Common myeloid progenitor, CD34-positive (primary cell): Measurements from ENCODE around the gene FSCN2.

Experiments
- CTCF ChIA-PET: fragments of 350-600 bp; sonication (Branson Sonifier 250); formaldehyde crosslinking; loops from one replicate; lab custom pipeline; 2021; ENCODE audit warnings: antibody characterized with exemption; lab: Charles Lee
- POLR2A ChIA-PET: fragments of 350-600 bp; sonication (Branson Sonifier 250); formaldehyde crosslinking; loops from one replicate; lab custom pipeline; 2021; ENCODE audit warnings: antibody characterized with exemption; lab: Charles Lee
- DNase-seq, 3 donors: peaks; one replicate each; pipeline versions ENCODE4 v3.0.0 to v3.0.0-alpha.2; 2013
- H3K27ac ChIP-seq, 2 experiments: 1 replicate in 1 of 2; 2 replicates in 1 of 2; pipeline ENCODE4 v1.7.0; 2013; ENCODE audit warnings: inconsistent platforms in 2 of 2, low read length in 2 of 2, mild to moderate bottlenecking in 2 of 2, low read depth in 1 of 2, moderate library complexity in 1 of 2; ENCODE audit not compliant: severe bottlenecking in 2 of 2, insufficient read depth in 1 of 2, poor library complexity in 1 of 2
- H3K27me3 ChIP-seq, 5 experiments: replicated peaks in 2 of 5; 1 replicate in 3 of 5; 2 replicates in 2 of 5; pipeline versions ENCODE4 v1.6.1 to v1.7.0; 2013; ENCODE audit warnings: low read length in 4 of 5, mild to moderate bottlenecking in 2 of 5, moderate library complexity in 2 of 5, inconsistent platforms in 1 of 5; ENCODE audit not compliant: insufficient read depth in 5 of 5, control insufficient read depth in 4 of 5
- H3K36me3 ChIP-seq, 4 experiments: 1 replicate in 2 of 4; 2 replicates in 2 of 4; pipeline versions ENCODE4 v1.6.1 to v1.7.0; 2013; ENCODE audit warnings: low read length in 3 of 4, control low read depth in 1 of 4, mild to moderate bottlenecking in 1 of 4; ENCODE audit not compliant: control insufficient read depth in 4 of 4, insufficient read depth in 4 of 4
- H3K4me1 ChIP-seq, 4 experiments: 1 replicate in 3 of 4; 2 replicates in 1 of 4; pipeline versions ENCODE4 v1.6.1 to v1.7.1; 2013; ENCODE audit warnings: low read length in 3 of 4, mild to moderate bottlenecking in 3 of 4, control low read depth in 1 of 4, inconsistent platforms in 1 of 4, moderate library complexity in 1 of 4; ENCODE audit not compliant: control insufficient read depth in 4 of 4, insufficient read depth in 4 of 4; ENCODE audit errors: control extremely low read depth in 1 of 4
- H3K4me3 ChIP-seq, 7 experiments: 1 replicate in 4 of 7; 2 replicates in 3 of 7; pipeline versions ENCODE4 v1.5.1 to v1.7.0; 2013; ENCODE audit warnings: mild to moderate bottlenecking in 7 of 7, low read length in 6 of 7, moderate library complexity in 6 of 7, inconsistent platforms in 2 of 7, low read depth in 2 of 7, control low read depth in 1 of 7; ENCODE audit not compliant: insufficient read depth in 4 of 7, control insufficient read depth in 1 of 7; ENCODE audit errors: extremely low read depth in 1 of 7
- H3K9me3 ChIP-seq, 5 experiments: 1 replicate in 4 of 5; 2 replicates in 1 of 5; pipeline versions ENCODE4 v1.6.1 to v1.7.1; 2013; ENCODE audit warnings: low read length in 4 of 5, mild to moderate bottlenecking in 2 of 5, inconsistent platforms in 1 of 5, low read depth in 1 of 5, moderate library complexity in 1 of 5; ENCODE audit not compliant: control insufficient read depth in 4 of 5, insufficient read depth in 2 of 5; ENCODE audit errors: control extremely low read depth in 1 of 5
- WGBS: methylation state at CpG from one replicate; pipeline ENCODE4 v1.1.5; 2013; ENCODE audit not compliant: insufficient coverage; 5-methylcytosine and 5-hydroxymethylcytosine counted together

The FSCN2 gene

GRCh38 chr17:81532490-81533287 lies 4.5 kb downstream of the FSCN2 start:
- 98% methylated on average over 10 of the region's 11 CpGs for WGBS
- CTCF ChIA-PET, result interaction anchor here (1.2 to 2.0 kb wide), 2 partner anchors 10 to 16 kb away, joined by 3 to 8 read pairs; no protein-coding TSS in a partner anchor
- peaks cover 0 to 59% (median 10%) of the 10 kb centered on the region in 5 experiments for H3K27me3 ChIP-seq

GRCh38 chr17:81533339-81534141 lies 5.4 kb downstream of the FSCN2 start:
- WGBS, result 61% methylated on average over 21 of the region's 21 CpGs
- DNase-seq, result no peak
- no peak overlapping the region for H3K4me3 ChIP-seq
- peaks cover 0 to 19% (median 9%) of the 10 kb centered on the region in 4 experiments for H3K4me1 ChIP-seq
- peaks cover 0 to 6% (median 2%) of the 10 kb centered on the region in 4 experiments for H3K36me3 ChIP-seq
- CTCF ChIA-PET, result interaction anchor here (1.0 to 2.0 kb wide), 6 partner anchors 11 to 281 kb away, joined by 3 to 8 read pairs (median 4); no protein-coding TSS in a partner anchor
- H3K27ac ChIP-seq, result no peak overlapping the region
- POLR2A ChIA-PET, result no interaction called here
- H3K9me3 ChIP-seq, result peaks cover 0 to 3% (median 0%) of the 10 kb centered on the region in 5 experiments
- peaks cover 0 to 59% (median 10%) of the 10 kb centered on the region in 5 experiments for H3K27me3 ChIP-seq

More at GRCh38 chr17:81532490-81533287, 4.5 kb downstream of the FSCN2 start:
- DNase-seq, result no peak
- H3K36me3 ChIP-seq, result no peaks in the 10 kb centered on the region
- POLR2A ChIA-PET, result no interaction called here
- peaks cover 0 to 3% (median 0%) of the 10 kb centered on the region in 5 experiments for H3K9me3 ChIP-seq
- H3K27ac ChIP-seq, result no peak overlapping the region
- H3K4me3 ChIP-seq, result no peak overlapping the region
- H3K4me1 ChIP-seq, result peaks cover 0 to 19% (median 9%) of the 10 kb centered on the region in 4 experiments

DNA sequence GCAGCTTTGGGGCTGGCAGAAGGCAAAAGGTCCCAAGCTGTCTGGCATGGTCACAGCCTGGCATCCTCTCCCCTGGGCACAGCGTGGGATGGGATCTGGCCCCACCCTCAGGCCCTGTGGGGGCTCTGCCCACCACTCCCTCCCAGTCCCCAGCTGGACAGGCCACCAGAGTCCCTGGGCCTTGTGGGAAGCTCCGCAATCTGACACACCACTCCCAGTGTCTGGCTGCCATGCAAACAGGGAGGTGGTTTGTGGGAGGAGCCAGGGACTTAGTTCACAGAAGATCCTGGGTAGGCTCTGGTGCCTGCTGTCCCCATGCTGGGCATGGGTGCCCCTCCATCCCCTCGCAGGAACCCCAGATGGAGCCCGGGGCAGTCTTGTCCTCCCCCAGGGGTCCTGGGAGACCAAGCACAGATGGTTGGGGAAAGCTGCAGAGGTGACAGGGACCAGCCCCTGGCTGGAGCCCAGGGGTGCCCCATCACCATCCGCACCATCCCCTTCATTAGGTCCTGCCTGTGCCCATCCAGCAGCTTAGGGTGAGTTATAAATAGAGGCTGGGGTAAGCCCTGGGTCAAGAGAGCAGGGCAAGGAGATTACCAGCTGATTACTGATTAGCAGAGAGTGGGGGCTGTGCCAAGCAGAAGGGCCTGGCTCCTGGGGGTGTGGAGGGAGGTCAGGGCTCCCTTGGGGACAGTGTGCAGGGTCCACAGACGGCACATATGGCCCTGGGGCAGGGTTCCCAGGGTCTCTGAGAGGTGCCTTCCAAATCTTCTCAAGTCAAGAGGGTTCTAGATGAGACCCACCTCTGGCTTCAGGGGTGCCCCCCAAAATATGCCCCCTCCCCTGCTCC lies 6.2 kb downstream of the FSCN2 start:
- peaks cover 0 to 3% (median 0%) of the 10 kb centered on the region in 5 experiments for H3K9me3 ChIP-seq
- peaks cover 0 to 19% (median 9%) of the 10 kb centered on the region in 4 experiments for H3K4me1 ChIP-seq
- H3K36me3 ChIP-seq, result peaks cover 0 to 12% (median 6%) of the 10 kb centered on the region in 4 experiments
- CTCF ChIA-PET, result interaction anchor here (0.9 to 2.0 kb wide), 7 partner anchors 11 to 281 kb away, joined by 3 to 8 read pairs (median 4); no protein-coding TSS in a partner anchor
- H3K27me3 ChIP-seq, result peaks cover 0 to 53% (median 10%) of the 10 kb centered on the region in 5 experiments
- H3K27ac ChIP-seq, result no peak overlapping the region
- 76% methylated on average over 2 of the region's 6 CpGs for WGBS
- H3K4me3 ChIP-seq, result no peak overlapping the region
- POLR2A ChIA-PET, result no interaction called here
- no peak for DNase-seq

- no peak overlapping the region for H3K4me3 ChIP-seq
- no peak for DNase-seq
- 45% methylated on average over 2 of the region's 5 CpGs for WGBS
- no peak overlapping the region for H3K27ac ChIP-seq
- H3K36me3 ChIP-seq, result peaks cover 0 to 15% (median 11%) of the 10 kb centered on the region in 4 experiments
- ChIA-PET POLR2A (no interaction called here), CTCF (interaction anchor here (0.9 to 2.0 kb wide), 3 partner anchors 10 to 50 kb away, joined by 3 to 8 read pairs (median 5); no protein-coding TSS in a partner anchor)
- H3K27me3 ChIP-seq, result peaks cover 0 to 53% (median 10%) of the 10 kb centered on the region in 5 experiments
- peaks cover 0 to 19% (median 9%) of the 10 kb centered on the region in 4 experiments for H3K4me1 ChIP-seq
- peaks cover 0 to 3% (median 0%) of the 10 kb centered on the region in 5 experiments for H3K9me3 ChIP-seq
These were observed 6.8 kb downstream of the FSCN2 start for GRCh38 chr17:81535007-81535328.

DNA sequence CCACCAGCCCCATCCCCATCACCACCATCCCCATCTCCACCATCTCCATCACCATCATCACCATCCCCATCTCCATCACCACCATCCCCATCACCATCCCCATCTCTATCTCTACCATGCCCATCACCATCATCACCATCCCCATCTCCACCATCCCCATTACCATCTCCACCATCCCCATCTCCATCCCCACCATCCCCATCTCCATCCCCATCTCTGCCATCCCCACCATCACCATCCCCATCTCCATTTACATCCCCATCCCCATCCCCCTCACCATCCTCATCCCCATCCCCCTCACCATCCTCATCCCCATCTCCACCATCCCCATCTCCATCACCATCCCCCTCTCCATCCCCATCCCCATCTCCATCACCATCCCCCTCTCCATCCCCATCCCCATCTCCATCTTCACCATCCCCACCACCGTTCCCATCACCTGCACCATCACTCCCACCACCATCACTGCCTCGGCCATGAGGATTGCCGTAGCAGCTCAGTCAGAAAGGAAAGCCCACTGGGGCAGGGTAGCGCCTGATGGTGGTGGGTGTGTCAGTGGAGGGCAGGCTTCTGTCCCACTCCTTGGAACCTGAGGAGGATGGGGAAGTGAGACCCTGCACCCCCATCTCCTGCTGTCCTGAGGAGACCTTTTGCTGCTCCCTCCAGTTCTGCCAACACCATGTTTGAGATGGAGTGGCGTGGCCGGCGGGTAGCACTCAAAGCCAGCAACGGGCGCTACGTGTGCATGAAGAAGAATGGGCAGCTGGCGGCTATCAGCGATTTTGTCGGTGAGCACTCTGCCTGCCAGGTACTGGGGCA lies 7.5 kb downstream of the FSCN2 start:
- H3K4me1 ChIP-seq, result peaks cover 0 to 19% (median 9%) of the 10 kb centered on the region in 4 experiments

More for the DNA sequence above, 7.5 kb downstream of the FSCN2 start:
- peaks cover 0 to 22% (median 16%) of the 10 kb centered on the region in 4 experiments for H3K36me3 ChIP-seq
- peaks cover 0 to 53% (median 10%) of the 10 kb centered on the region in 5 experiments for H3K27me3 ChIP-seq
- 75% methylated on average over 8 of the region's 13 CpGs for WGBS
- ChIA-PET CTCF (interaction anchor here (1.3 to 4.1 kb wide), 2 partner anchors 244 to 282 kb away, joined by 3 to 19 read pairs; no protein-coding TSS in a partner anchor), POLR2A (no interaction called here)
- peaks cover 0 to 3% (median 0%) of the 10 kb centered on the region in 5 experiments for H3K9me3 ChIP-seq
- no peak for DNase-seq
- H3K4me3 ChIP-seq, result no peak overlapping the region
- H3K27ac ChIP-seq, result no peak overlapping the region
